ENCODE data around the gene PROM1. TPM values are rescaled to one million over a fixed set of nuclear protein-coding genes. Genes with fewer than 3 reads are reported as not detected.

Gene PROM1
- total and polyA plus RNA-seq, 2 experiments from 2014 or later: 36.6 to 66.6 TPM

DNA sequence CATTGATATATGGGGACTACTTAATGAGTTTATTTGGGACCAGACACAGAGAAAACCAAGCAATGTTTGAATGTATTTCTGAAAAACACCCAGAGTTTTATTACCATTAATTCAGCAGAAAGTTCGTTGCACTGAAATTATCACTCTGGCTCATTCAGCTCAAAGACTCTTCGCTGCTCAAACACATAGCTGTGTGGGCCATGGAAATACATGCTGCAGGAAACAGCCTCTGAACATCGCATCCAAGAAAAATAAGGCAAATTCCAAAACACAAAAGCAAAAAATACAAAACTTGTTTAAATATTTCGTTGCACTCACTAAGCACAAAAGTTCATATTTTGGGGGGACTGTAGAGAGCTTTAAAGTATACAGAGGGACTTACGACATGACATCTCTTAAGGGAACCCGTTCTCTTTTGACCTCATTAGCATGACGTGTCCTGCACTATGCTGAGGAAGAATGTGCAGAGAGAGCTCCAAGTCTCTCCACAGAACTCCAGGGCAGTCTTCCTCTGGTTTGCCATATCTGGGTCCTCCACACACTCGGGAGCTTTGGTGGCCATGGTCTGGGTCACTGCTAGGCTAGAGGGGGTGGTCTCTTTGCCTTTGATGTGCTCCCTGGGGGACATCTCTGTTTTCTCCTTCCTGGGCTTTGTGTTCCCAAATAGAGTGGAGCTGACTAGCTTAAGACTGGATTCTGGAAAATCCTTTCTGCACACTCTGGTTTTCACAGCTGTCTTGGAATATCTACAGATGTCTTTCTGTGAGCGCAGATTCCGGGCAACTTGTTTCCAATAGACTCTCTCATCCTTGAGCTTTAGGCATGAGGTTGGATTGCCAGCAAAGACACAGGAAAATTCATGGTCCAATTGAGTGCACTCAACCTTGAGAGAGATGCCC lies 148.1 kb downstream of the PROM1 start:
- no peak for ATAC-seq
- H3K4me3 Mint-ChIP-seq: no peak overlapping the region
- H3K4me1 Mint-ChIP-seq: peaks cover 10% of the 10 kb centered on the region
- Histone ChIP-seq H3K4me1 (ENCODE audit: insufficient read depth) (no peaks in the 10 kb centered on the region), H3K4me2 (no peak overlapping the region), H3K79me2 (replicated peaks; ENCODE audit: insufficient read depth) (no peaks in the 10 kb centered on the region), H3K36me3 (ENCODE audit: insufficient read depth) (no peaks in the 10 kb centered on the region), H3K4me3 (no peak overlapping the region), H3K27me3 (ENCODE audit: insufficient read depth) (no peaks in the 10 kb centered on the region), H3K27ac (ENCODE audit: low read depth) (no peak overlapping the region), H3K9me2 (ENCODE audit: insufficient read depth) (peaks cover 7% of the 10 kb centered on the region; the same call in 1 of the 2 replicates), H2AFZ (no peak overlapping the region), H4K20me1 (replicated peaks; ENCODE audit: insufficient read depth) (no peaks in the 10 kb centered on the region), H3F3A (replicated peaks; ENCODE audit: low read depth) (no peaks in the 10 kb centered on the region)
- no peaks in the 10 kb centered on the region for H3K9me3 Mint-ChIP-seq
- no peaks in the 10 kb centered on the region for H3K36me3 Mint-ChIP-seq (ENCODE audit: low read depth)
- no peak overlapping the region for H3K27ac Mint-ChIP-seq
- no peak for TF ChIP-seq NANOG (IDR thresholded peaks at IDR 0.05; ENCODE audit: borderline replicate concordance)
- TF ChIP-seq EZH2 (IDR thresholded peaks at IDR 0.05; ENCODE audit: low read depth, unreplicated experiment): no peak
- no peak for TF ChIP-seq JUNB (IDR thresholded peaks at IDR 0.05; ENCODE audit: unreplicated experiment)
- no peak for TF ChIP-seq ETS1 (IDR thresholded peaks at IDR 0.05)
- no peak for TF ChIP-seq ZNF331 (CRISPR knock-in tag; IDR thresholded peaks at IDR 0.05; ENCODE audit: low read depth)
- TF ChIP-seq, protein P1, sequence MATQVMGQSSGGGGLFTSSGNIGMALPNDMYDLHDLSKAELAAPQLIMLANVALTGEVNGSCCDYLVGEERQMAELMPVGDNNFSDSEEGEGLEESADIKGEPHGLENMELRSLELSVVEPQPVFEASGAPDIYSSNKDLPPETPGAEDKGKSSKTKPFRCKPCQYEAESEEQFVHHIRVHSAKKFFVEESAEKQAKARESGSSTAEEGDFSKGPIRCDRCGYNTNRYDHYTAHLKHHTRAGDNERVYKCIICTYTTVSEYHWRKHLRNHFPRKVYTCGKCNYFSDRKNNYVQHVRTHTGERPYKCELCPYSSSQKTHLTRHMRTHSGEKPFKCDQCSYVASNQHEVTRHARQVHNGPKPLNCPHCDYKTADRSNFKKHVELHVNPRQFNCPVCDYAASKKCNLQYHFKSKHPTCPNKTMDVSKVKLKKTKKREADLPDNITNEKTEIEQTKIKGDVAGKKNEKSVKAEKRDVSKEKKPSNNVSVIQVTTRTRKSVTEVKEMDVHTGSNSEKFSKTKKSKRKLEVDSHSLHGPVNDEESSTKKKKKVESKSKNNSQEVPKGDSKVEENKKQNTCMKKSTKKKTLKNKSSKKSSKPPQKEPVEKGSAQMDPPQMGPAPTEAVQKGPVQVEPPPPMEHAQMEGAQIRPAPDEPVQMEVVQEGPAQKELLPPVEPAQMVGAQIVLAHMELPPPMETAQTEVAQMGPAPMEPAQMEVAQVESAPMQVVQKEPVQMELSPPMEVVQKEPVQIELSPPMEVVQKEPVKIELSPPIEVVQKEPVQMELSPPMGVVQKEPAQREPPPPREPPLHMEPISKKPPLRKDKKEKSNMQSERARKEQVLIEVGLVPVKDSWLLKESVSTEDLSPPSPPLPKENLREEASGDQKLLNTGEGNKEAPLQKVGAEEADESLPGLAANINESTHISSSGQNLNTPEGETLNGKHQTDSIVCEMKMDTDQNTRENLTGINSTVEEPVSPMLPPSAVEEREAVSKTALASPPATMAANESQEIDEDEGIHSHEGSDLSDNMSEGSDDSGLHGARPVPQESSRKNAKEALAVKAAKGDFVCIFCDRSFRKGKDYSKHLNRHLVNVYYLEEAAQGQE (IDR thresholded peaks at IDR 0.05; ENCODE audit: unreplicated experiment): no peak
- TF ChIP-seq, protein P2, sequence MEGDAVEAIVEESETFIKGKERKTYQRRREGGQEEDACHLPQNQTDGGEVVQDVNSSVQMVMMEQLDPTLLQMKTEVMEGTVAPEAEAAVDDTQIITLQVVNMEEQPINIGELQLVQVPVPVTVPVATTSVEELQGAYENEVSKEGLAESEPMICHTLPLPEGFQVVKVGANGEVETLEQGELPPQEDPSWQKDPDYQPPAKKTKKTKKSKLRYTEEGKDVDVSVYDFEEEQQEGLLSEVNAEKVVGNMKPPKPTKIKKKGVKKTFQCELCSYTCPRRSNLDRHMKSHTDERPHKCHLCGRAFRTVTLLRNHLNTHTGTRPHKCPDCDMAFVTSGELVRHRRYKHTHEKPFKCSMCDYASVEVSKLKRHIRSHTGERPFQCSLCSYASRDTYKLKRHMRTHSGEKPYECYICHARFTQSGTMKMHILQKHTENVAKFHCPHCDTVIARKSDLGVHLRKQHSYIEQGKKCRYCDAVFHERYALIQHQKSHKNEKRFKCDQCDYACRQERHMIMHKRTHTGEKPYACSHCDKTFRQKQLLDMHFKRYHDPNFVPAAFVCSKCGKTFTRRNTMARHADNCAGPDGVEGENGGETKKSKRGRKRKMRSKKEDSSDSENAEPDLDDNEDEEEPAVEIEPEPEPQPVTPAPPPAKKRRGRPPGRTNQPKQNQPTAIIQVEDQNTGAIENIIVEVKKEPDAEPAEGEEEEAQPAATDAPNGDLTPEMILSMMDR (conservative IDR thresholded peaks at IDR 0.05; ENCODE audit: low read depth in 2 of 2): no peak
- TF ChIP-seq ZNF462 (CRISPR knock-in tag; IDR thresholded peaks at IDR 0.05): no peak
- TF ChIP-seq STAT1 (IDR thresholded peaks at IDR 0.05; ENCODE audit: unreplicated experiment): no peak
- H3K27me3 Mint-ChIP-seq (ENCODE audit: insufficient read depth, low read depth, poor library complexity): peaks cover 7% of the 10 kb centered on the region
- DNase-seq (ENCODE audit: low spot score): no peak
